ENCODE data around the gene ZCWPW1.

GRCh38 chr7:100452513-100452912, 24.0 kb upstream of the ZCWPW1 start:
- TF ChIP-seq CTCF (IDR thresholded peaks at IDR 0.05; ENCODE audit: low read length), result no peak
- no peak for TF ChIP-seq EZH2 (IDR thresholded peaks at IDR 0.05; ENCODE audit: borderline replicate concordance, low read length)
